Activated CD4-positive, alpha-beta memory T cell treated with anti-CD3 and anti-CD28 coated beads for 36 hours (primary cell): ENCODE data around the gene RPS2. TPM values are rescaled to one million over a fixed set of nuclear protein-coding genes. Genes with fewer than 3 reads are reported as not detected.
A peak's percentile ranks its signal among the peaks of the same experiment; 100 is the strongest.

Source experiments
- CTCF ChIA-PET: fragments of 350-600 bp; sonication (Branson Sonifier 250); formaldehyde crosslinking; loops from one replicate; lab custom pipeline; 2021; ENCODE audit warnings: antibody characterized with exemption, inconsistent platforms; lab: Charles Lee
- POLR2A ChIA-PET: fragments of 350-600 bp; sonication (Branson Sonifier 250); formaldehyde crosslinking; loops from one replicate; lab custom pipeline; 2021; ENCODE audit warnings: antibody characterized with exemption; lab: Charles Lee
- DNase-seq: peaks from one replicate; pipeline ENCODE4 v3.0.0-alpha.2; 2020
- H3K27ac Mint-ChIP-seq: one replicate; pipeline ENCODE4 v1.8.0; 2021; ENCODE audit warnings: mixed read lengths
- H3K27me3 Mint-ChIP-seq: one replicate; pipeline ENCODE4 v1.8.0; 2021; ENCODE audit warnings: mixed read lengths
- H3K36me3 Mint-ChIP-seq: one replicate; pipeline ENCODE4 v1.8.0; 2021; ENCODE audit warnings: mixed read lengths
- H3K4me1 Mint-ChIP-seq: one replicate; pipeline ENCODE4 v1.8.0; 2021; ENCODE audit warnings: low read depth, mixed read lengths
- H3K4me3 Mint-ChIP-seq: one replicate; pipeline ENCODE4 v1.8.0; 2021; ENCODE audit warnings: mild to moderate bottlenecking, mixed read lengths
- H3K9me3 Mint-ChIP-seq: one replicate; pipeline ENCODE4 v1.8.0; 2021; ENCODE audit warnings: mixed read lengths
- intact Hi-C: fragments of 100-400 bp; cut with micrococcal nuclease; formaldehyde crosslinking; loops from one replicate; pipeline ENCODE4 v1.15.1; 2023
- total RNA-seq, 2 experiments: library from RNA; stranded (reverse); gene quantifications; one replicate each; pipeline ENCODE4 v1.2.3, GENCODE V29; 2021

The RPS2 gene
- total RNA-seq, 2 experiments from 2014 or later: 5,123 to 5,136 TPM

DNA sequence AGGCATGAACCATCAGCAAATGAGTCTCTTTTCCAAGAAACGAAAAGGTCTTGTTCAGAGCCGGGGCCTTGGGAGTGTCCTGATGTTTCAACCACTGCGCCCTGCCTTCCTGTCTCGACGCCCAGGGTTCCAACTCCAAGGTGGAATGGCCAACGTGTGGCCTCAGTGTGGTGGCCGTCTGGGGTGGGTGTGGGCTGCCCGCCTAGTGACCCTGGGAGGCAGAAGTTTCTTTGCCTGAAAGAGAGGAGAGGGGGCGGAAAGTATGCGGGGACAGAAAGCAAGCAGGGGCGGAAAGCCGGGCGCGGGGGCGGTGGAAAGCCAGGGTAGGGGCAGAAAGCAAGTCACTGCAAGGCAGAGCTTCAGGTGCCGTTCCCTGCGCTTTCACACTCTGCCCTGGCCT lies 25.7 kb downstream of the RPS2 start:
- Mint-ChIP-seq H3K27me3 (no peaks in the 10 kb centered on the region), H3K4me3 (no peak overlapping the region), H3K4me1 (peaks cover 16% of the 10 kb centered on the region), H3K27ac (no peak overlapping the region), H3K9me3 (no peaks in the 10 kb centered on the region), H3K36me3 (peaks cover 7% of the 10 kb centered on the region)
- ChIA-PET POLR2A (interaction anchor here (0.7 kb wide), 1 partner anchor 78 kb away, joined by 3 read pairs; no protein-coding TSS in a partner anchor), CTCF (interaction anchor here (1.2 kb wide), 1 partner anchor 9 kb away, joined by 3 read pairs; no protein-coding TSS in a partner anchor)
- intact Hi-C loops: no loop called here
- no peak for DNase-seq

DNA sequence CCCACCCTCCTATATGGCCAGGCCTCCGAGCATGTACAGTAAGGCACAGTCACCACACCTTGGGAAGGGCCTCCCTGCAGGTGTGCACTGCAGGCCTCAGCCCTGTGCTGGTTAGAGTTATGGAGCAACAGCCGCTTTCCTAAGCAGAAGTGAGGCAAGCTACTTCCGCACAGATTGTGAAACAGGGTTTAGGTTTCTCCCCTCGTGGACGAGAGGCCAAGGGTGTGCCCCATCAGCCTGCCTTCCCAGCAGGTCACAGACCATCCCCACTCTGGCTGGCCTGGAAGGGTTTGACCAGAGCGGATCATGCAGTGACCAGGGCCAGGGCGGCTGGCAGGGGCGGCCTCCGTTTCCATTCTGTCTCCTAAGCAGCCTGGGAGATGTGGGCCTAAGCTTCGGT lies 26.3 kb downstream of the RPS2 start:
- H3K9me3 Mint-ChIP-seq: no peaks in the 10 kb centered on the region
- DNase-seq: no peak
- peaks cover 7% of the 10 kb centered on the region for H3K36me3 Mint-ChIP-seq
- peaks cover 12% of the 10 kb centered on the region for H3K4me1 Mint-ChIP-seq
- H3K4me3 Mint-ChIP-seq: no peak overlapping the region
- H3K27ac Mint-ChIP-seq: no peak overlapping the region
- H3K27me3 Mint-ChIP-seq: no peaks in the 10 kb centered on the region
- intact Hi-C loops: no loop called here
- ChIA-PET CTCF (interaction anchor here (1.2 kb wide), 1 partner anchor 9 kb away, joined by 3 read pairs; no protein-coding TSS in a partner anchor), POLR2A (no interaction called here)

GRCh38 chr16:1936945-1937479 lies 27.6 kb downstream of the RPS2 start:
- H3K27ac Mint-ChIP-seq: no peak overlapping the region
- POLR2A ChIA-PET: no interaction called here

GRCh38 chr16:1933097-1933661 lies 31.4 kb downstream of the RPS2 start:
- peaks cover 3% of the 10 kb centered on the region for H3K36me3 Mint-ChIP-seq
- no peak for DNase-seq
- H3K4me3 Mint-ChIP-seq: no peak overlapping the region
- H3K27ac Mint-ChIP-seq: no peak overlapping the region
- no peaks in the 10 kb centered on the region for H3K9me3 Mint-ChIP-seq
- ChIA-PET POLR2A (no interaction called here), CTCF (interaction anchor here (1.0 kb wide), 1 partner anchor 210 kb away, joined by 3 read pairs; no protein-coding TSS in a partner anchor)
- peaks cover 2% of the 10 kb centered on the region for H3K4me1 Mint-ChIP-seq
- intact Hi-C loops: no loop called here
- H3K27me3 Mint-ChIP-seq: no peaks in the 10 kb centered on the region

More at GRCh38 chr16:1936945-1937479, 27.6 kb downstream of the RPS2 start:
- intact Hi-C loops: no loop called here
- Mint-ChIP-seq H3K36me3 (peaks cover 7% of the 10 kb centered on the region), H3K4me1 (peaks cover 8% of the 10 kb centered on the region), H3K4me3 (no peak overlapping the region), H3K27me3 (no peaks in the 10 kb centered on the region), H3K9me3 (no peaks in the 10 kb centered on the region)
- CTCF ChIA-PET: no interaction called here
- DNase-seq: no peak

DNA sequence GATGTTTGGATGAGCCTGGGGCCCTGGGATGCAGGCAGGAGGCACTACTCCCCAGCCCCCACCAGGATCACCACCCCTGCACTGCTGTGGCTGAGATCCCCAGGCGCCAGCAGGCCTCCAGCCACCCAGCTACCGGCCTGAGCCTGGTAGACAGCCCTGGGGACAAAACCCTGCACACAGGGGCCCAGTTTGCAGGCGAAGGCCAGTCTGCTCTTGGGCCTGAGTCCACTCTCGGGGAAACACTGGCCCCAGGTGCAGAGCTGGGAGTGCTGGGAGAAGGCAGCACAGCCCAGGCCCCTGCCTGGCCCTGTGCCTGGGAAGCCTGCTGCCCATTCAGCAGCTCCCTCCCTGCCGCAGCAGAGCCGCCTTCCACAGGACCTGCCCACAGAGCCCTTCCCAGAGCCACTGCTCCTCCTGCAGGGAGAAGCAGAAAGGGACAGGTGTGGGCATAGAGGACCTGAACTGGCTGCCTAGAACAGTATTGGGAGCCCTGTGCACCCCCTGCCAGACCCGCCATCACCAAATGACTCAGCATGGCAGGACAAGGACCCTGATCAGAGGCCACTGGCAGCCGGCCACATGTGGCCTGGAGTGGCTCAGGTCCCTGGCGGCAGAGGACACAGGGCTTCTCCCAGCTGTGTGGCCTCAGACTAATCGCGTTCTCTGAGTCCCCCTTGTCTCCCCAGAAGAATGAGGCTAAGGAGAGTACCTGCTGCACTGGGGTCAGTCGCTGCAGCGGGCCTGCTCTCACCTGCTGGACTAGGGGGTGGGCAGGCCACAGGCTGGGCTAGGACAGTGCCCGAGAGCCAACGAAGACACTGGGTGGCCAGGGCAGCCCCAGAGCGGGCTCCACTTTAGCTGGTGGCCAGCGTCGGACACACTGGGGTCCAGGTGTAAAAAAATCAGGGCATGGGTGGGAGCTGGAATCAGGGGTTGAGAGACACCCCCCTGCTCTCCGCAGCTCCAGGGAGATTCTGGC lies 32.3 kb downstream of the RPS2 start:
- no peaks in the 10 kb centered on the region for H3K27me3 Mint-ChIP-seq
- peaks cover 2% of the 10 kb centered on the region for H3K4me1 Mint-ChIP-seq
- DNase-seq: no peak
- no peak overlapping the region for H3K27ac Mint-ChIP-seq
- ChIA-PET POLR2A (no interaction called here), CTCF (interaction anchor here (1.0 kb wide), 1 partner anchor 209 kb away, joined by 3 read pairs; no protein-coding TSS in a partner anchor)
- no peaks in the 10 kb centered on the region for H3K36me3 Mint-ChIP-seq
- H3K4me3 Mint-ChIP-seq: no peak overlapping the region
- intact Hi-C loops: no loop called here
- no peaks in the 10 kb centered on the region for H3K9me3 Mint-ChIP-seq

- Mint-ChIP-seq H3K36me3 (no peaks in the 10 kb centered on the region), H3K4me3 (no peak overlapping the region), H3K27ac (no peak overlapping the region), H3K4me1 (peaks cover 2% of the 10 kb centered on the region), H3K9me3 (no peaks in the 10 kb centered on the region), H3K27me3 (no peaks in the 10 kb centered on the region)
- ChIA-PET POLR2A (no interaction called here), CTCF (interaction anchor here (0.7 to 3.1 kb wide), 7 partner anchors 8 to 155 kb away, joined by 3 to 23 read pairs (median 5); partner anchors contain the start of gene MSRB1)
- no peak for DNase-seq
- intact Hi-C loops: no loop called here
These were observed 34.3 kb downstream of the RPS2 start for GRCh38 chr16:1930338-1930720.

DNA sequence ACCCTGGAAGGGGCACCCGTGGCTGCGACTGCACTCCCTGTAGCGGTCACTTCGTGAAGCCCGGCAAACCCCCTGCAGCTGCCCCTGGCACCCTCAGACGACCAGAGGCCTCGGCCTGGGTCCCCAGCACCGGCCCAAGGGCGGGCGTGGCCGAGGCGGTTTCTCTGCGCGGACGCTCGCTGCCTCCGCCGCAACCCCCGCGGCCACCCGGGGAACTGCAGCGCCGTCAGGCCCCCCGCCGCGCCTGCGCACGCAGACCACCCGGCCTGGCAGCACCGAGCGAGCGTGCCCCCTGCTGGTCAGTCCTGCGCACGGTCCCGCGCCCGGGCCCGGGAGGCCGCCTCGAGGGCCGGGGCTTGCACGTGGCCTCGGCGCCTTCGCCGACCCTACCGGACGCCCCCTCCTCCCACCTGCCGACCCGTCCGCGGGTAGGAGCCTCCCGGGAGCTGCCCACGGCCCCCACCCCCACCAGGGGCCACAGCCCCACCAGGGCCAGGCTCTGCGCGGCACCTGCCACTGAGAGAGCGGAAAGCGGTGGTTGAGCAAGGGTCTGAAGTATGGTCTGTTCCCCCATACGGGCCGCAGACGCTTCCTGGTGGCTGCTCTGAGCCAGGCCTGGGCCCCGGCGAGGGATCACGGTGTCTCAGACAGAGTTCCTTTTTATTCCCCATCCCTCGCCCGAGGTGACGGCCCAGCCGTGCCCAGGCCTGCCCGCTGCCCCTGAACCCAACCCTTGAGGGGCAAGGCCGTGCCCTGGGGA lies 34.9 kb downstream of the RPS2 start:
- ChIA-PET CTCF (interaction anchor here (0.7 to 3.1 kb wide), 11 partner anchors 9 to 224 kb away, joined by 3 to 23 read pairs (median 5); partner anchors contain the start of genes EME2, MAPK8IP3, MRPS34 and MSRB1), POLR2A (interaction anchor here (1.1 kb wide), 1 partner anchor 31 kb away, joined by 7 read pairs; no protein-coding TSS in a partner anchor)
- H3K36me3 Mint-ChIP-seq: no peaks in the 10 kb centered on the region
- DNase-seq: peak; percentile 93
- H3K4me3 Mint-ChIP-seq: peak overlapping the region; percentile 60
- H3K27ac Mint-ChIP-seq: no peak overlapping the region
- H3K4me1 Mint-ChIP-seq: peaks cover 2% of the 10 kb centered on the region
- H3K9me3 Mint-ChIP-seq: no peaks in the 10 kb centered on the region
- no peaks in the 10 kb centered on the region for H3K27me3 Mint-ChIP-seq
- intact Hi-C loops: loop anchor here (2.0 kb wide), 1 partner anchor 65 kb away; no protein-coding TSS in a partner anchor

DNA sequence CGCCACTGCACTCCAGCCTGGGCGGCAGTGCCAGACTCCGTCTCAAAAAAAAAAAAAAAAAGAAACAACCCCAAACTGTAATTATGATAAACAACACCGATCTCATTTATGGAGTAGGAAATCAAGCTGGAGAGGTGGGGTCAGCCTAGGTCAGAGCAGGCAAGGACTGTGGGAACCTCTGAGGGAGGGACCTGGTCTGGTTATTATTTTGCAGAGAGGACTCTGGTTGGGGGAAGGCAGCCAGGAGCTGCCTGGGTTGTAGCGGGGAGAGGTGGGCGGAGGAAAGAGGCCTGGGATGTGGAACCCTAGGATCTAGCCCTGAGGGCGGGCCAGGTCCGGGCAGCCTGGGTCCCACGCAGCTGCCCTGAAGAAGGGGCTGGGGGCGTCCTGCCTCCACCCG lies 35.5 kb downstream of the RPS2 start:
- no peaks in the 10 kb centered on the region for H3K36me3 Mint-ChIP-seq
- CTCF ChIA-PET: interaction anchor here (0.8 to 3.1 kb wide), 11 partner anchors 9 to 224 kb away, joined by 3 to 23 read pairs (median 4); partner anchors contain the start of genes EME2, MAPK8IP3, MRPS34 and MSRB1
- no peaks in the 10 kb centered on the region for H3K27me3 Mint-ChIP-seq
- H3K27ac Mint-ChIP-seq: no peak overlapping the region
- peak overlapping the region; percentile 64 for H3K4me3 Mint-ChIP-seq
- no peaks in the 10 kb centered on the region for H3K9me3 Mint-ChIP-seq
- intact Hi-C loops: loop anchor here (2.0 kb wide), 1 partner anchor 64 kb away; no protein-coding TSS in a partner anchor
- H3K4me1 Mint-ChIP-seq: peaks cover 2% of the 10 kb centered on the region
- peak; percentile 25 for DNase-seq
- POLR2A ChIA-PET: interaction anchor here (1.1 kb wide), 1 partner anchor 32 kb away, joined by 7 read pairs; no protein-coding TSS in a partner anchor

GRCh38 chr16:1926271-1926670 lies 38.4 kb downstream of the RPS2 start:
- Mint-ChIP-seq H3K4me3 (no peak overlapping the region), H3K27me3 (peaks cover 16% of the 10 kb centered on the region), H3K36me3 (no peaks in the 10 kb centered on the region), H3K9me3 (no peaks in the 10 kb centered on the region), H3K27ac (no peak overlapping the region), H3K4me1 (peaks cover 2% of the 10 kb centered on the region)
- POLR2A ChIA-PET: no interaction called here
- intact Hi-C loops: no loop called here
- DNase-seq: no peak
- CTCF ChIA-PET: no interaction called here

GRCh38 chr16:1924095-1924494 lies 40.5 kb downstream of the RPS2 start:
- intact Hi-C loops: no loop called here
- no peak for DNase-seq
- ChIA-PET POLR2A (interaction anchor here (1.2 kb wide), 1 partner anchor 36 kb away, joined by 4 read pairs; no protein-coding TSS in a partner anchor), CTCF (interaction anchor here (1.0 to 1.2 kb wide), 2 partner anchors 17 to 19 kb away, joined by 3 read pairs; partner anchors contain the start of gene MSRB1)
- Mint-ChIP-seq H3K27ac (no peak overlapping the region), H3K9me3 (no peaks in the 10 kb centered on the region), H3K27me3 (peaks cover 30% of the 10 kb centered on the region), H3K4me3 (no peak overlapping the region), H3K4me1 (peaks cover under 1% of the 10 kb centered on the region), H3K36me3 (no peaks in the 10 kb centered on the region)
